OCI-LY3 (cell line): ENCODE measurements around the gene PRKAG3.

Source experiments
- EZH2phosphoT487 ChIP-seq: fragments of 200-600 bp; shearing (Covaris generic); IDR thresholded peaks from 2 replicates; pipeline ENCODE4 v1.6.1; 2018; ENCODE audit warnings: antibody characterized with exemption, mixed run types, low read depth
- TF ChIP-seq, protein P1 (sequence below): fragments of 200-600, 300-600 bp; sonication (generic); IDR thresholded peaks from 2 replicates; pipeline ENCODE4 v1.5.1; 2014; ENCODE audit warnings: antibody characterized with exemption, low read length, low read depth

GRCh38 chr2:218809515-218809914, 22.1 kb downstream of the PRKAG3 start:
- TF ChIP-seq, protein P1, sequence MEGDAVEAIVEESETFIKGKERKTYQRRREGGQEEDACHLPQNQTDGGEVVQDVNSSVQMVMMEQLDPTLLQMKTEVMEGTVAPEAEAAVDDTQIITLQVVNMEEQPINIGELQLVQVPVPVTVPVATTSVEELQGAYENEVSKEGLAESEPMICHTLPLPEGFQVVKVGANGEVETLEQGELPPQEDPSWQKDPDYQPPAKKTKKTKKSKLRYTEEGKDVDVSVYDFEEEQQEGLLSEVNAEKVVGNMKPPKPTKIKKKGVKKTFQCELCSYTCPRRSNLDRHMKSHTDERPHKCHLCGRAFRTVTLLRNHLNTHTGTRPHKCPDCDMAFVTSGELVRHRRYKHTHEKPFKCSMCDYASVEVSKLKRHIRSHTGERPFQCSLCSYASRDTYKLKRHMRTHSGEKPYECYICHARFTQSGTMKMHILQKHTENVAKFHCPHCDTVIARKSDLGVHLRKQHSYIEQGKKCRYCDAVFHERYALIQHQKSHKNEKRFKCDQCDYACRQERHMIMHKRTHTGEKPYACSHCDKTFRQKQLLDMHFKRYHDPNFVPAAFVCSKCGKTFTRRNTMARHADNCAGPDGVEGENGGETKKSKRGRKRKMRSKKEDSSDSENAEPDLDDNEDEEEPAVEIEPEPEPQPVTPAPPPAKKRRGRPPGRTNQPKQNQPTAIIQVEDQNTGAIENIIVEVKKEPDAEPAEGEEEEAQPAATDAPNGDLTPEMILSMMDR: no peak
- TF ChIP-seq EZH2phosphoT487: no peak
